Activated CD8-positive, alpha-beta memory T cell treated with anti-CD3 and anti-CD28 coated beads for 48 hours (primary cell): ENCODE results near the gene TK2.
"Not testable (repeated sequence)": the region's sequence is repeated elsewhere in the genome, so short reads cannot be mapped to it uniquely, and the experiment has no call there.

Source experiments
- DNase-seq, 3 experiments: peaks; one replicate each; pipeline ENCODE4 v3.0.0-alpha.2; 2020; ENCODE audit warnings: low read depth in 2 of 3, low spot score in 2 of 3

Gene TK2

DNA sequence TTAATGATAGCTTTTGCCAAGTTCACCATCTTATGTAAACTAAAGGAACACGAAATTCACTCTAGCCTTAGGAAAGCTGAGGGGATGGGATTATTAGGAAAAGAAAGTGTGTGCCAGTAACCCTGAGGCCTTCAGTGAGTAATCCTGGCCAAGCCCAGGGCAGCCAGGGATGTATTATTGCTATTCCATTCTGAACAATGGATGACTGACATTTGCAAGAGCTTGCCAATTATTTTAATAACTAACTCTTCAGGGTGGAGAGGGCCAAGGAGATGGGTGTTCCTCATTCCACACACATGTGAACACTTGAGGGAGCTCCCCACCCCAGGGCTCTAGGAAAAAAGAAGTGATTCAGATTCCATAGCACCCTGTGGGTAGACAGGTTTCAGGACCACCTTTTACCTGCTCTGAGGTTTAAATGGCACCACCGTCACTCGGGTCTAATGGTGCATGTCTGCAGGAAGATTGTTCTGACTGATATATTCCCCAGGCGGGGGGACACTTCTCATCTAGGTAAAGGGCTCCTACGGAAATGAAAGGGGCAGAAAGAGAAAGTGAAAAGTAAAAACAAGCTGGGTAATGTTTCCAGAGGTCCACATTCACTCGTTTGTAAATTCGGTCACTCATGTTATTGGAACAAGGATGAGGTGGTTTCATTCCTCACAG lies 41.5 kb downstream of the TK2 start:
- DNase-seq: no peak

DNA sequence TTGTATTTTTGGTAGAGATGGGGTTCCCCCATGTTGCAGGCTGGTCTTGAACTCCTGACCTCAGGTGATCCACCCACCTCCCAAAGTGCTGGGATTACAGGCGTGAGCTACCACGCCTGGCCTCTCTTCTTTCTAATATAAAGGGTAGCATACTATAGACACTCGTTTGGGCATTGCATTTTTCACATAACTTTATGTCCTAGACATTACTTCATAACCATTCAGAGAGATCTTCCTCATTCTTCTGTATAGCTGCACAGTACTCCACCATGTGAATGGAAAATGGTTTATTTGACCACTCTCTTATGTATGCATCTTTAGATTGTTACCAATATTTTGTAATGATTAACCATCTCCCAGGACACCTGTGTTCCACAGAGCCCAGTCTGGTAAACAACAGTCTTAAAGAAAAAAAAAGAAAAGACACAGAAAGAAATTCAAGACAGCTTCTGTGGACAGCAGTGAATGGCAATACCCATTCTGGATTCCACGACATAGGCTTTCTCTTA lies 42.1 kb downstream of the TK2 start:
- DNase-seq: no peak

DNA sequence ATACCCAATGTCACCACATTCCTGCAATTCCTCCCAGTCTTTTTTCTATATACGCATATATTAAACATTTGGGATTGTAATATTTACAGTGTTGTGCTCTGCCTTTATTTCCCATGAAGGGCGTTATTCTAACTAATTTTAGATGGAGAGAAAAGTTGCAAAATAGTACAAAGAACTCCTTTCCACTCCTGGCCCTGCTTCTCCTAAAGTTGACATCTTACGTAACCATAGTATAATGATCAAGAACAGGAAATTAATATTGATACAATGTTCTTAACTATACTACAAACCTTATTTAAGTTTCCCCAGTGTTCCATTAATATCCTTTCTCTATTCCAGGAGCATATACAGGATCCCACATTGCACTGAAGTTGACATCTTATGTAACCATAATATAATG lies 46.3 kb downstream of the TK2 start:
- DNase-seq: no peak

DNA sequence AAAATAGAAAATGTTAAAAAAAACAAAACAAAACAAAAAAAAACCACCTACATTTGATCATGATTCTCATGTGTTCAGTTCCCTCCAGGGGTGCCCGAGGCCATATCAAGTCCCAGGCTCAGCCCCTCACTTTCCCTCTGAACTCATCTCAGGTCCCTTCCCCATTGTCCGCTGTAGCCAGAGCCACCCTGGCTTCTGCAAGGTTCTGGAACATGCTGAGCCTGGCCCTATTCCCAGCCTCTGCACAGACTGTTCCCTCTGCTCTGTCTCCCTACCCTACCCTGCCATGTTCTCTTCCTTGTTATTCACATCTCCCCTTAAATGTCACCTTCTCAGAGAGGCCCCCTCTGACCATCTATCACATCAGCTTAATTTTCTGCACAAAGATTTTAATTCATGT lies 46.9 kb downstream of the TK2 start:
- DNase-seq: no peak

DNA sequence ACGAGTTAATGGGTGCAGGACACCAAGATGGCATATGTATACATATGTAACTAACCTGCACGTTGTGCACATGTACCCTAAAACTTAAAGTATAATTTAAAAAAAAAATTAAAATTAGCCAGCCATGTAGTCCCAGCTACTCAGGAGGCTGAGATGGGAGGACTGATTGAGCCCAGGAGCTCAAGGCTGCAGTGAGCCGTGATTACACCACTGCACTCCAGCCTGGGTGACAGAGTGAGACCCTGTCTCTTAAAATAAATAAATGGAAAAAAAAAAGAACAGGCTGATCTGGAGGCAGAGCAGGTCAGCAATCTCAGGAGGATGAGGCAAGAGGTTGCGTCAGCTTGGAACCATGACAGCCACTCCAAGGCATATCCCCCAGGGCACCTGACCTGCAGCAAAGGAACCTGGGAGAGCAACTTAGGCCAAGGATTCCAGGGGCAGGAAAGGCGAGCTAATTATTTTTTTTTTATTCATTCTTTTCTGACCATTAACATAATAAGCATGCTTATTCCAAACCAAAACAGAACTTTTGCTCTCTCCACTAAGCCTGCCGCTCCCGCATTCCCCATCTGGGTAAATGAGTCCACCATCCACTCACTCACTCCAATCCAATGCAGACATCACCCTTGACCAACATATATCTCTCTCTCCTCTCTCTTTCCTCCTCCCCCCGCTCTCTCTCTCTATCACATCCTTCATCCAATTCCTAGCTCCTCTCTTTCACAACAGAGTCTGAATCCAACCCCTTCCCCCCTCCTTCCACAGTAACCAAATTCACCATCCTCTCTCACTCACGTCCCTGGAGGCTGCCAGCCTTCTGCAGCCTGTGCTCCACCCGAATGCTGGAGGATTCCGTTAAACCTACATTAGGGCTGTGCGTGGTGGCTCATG lies 47.7 kb downstream of the TK2 start:
- DNase-seq: no peak

DNA sequence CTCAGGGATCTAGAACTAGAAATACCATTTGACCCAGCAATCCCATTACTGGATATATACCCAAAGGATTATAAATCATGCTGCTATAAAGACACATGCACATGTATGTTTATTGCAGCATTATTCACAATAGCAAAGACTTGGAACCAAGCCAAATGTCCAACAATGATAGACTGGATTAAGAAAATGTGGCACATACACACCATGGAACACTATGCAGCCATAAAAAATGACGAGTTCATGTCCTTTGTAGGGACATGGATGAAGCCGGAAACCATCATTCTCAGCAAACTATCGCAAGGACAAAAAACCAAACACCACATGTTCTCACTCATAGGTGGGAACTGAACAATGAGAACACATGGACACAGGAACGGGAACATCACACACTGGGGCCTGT lies 48.4 kb downstream of the TK2 start:
- not testable (repeated sequence) for DNase-seq

DNA sequence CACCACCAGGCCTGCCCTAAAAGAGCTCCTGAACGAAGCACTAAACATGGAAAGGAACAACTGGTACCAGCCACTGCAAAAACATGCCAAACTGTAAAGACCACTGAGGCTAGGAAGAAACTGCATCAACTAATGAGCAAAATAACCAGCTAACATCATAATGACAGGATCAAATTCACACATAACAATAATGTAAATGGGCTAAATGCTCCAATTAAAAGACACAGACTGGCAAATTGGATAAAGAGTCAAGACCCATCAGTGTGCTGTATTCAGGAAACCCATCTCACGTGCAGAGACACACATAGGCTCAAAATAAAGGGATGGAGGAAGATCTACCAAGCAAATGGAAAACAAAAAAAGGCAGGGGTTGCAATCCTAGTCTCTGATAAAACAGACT lies 52.0 kb downstream of the TK2 start:
- not testable (repeated sequence) for DNase-seq

DNA sequence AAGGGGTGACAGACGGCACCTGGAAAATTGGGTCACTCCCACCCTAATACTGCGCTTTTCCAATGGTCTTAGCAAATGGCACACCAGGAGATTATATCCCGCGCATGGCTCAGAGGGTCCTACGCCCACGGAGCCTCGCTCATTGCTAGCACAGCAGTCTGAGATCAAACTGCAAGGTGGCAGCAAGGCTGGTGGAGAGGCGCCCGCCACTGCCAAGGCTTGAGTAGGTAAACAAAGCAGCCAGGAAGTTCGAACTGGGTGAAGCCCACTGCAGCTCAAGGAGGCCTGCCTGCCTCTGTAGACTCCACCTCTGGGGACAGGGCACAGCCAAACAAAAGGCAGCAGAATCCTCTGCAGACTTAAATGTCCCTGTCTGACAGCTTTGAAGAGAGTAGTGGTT lies 53.7 kb downstream of the TK2 start:
- DNase-seq: not testable (repeated sequence)

DNA sequence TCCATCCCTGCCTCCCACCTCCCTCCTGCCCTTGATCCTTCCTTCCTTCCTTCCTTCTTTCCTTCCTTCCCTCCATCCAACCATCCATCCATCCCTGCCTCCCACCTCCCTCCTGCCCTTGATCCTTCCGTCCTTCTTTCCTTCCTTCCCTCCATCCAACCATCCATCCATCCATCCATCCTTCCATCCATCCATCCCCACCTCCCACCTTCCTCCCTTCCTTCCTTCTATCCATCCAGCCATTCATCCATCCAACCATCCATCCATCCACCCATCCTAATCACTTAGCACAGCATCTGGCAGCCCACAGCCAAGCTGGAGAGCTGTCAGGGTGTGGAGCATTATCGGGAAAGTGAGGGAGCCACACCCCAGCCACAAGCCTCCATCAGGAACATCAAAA lies 54.5 kb downstream of the TK2 start:
- DNase-seq: no peak

DNA sequence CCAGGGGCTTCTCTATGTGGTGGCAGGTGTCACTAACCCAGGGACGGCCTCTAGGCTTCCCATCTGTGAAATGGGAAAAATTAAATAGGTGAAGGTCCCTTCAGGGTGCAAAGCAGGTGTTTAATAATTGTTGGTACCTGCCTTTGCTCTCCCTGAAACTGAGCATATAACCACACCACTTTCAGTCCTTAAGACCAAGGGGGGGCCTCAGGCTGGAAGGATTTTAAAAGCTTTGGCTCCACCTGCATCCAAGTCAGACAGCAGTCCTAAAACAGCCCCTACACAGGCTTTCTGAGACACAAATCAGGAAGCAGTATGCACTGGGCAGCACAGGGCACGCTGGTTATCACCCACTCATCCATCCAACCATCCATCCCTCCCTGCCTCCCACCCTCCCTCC lies 55.0 kb downstream of the TK2 start:
- no peak for DNase-seq

DNA sequence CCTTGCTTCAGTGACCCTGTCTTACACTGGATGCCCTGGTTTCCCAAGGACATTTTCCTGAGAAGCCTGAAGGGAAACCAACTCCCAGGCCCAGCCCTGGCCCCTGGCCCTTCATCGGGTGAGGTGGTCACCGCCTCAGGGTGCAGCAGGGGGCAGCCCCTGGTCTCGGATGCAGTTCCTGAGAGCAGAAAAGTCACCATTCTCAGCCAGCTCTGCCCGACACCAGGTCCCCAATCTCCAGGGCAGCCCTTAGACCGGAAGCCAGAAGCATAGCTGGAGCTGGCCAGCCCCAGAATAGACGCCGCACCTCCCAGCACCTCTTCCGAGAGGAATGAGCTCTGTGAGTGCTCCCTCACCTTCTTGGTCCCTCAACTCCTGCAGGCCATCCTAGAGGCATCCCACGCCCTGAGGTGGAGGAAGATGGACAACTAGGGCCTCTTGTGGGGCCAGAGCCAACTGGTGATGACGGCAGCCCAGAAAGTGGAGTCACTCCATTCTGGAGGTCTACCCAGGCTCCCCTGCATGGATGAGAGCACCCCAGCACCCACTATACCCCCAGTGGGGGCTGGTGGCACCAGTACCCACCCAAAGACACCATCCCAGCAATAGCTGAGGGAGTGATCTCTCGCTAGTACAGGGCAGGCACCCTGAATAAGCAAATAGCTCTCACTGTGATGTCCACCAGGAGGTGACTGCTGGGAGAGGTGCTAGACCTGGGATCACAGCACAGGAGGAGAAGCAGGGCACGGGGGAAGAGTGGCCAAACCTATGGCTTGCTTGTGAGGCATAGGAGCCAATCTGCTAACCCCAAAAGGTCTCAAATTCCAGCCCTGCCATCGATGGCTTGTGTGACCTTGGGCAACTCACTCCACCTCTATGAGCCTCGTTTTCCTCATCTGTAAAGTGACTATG lies 56.2 kb downstream of the TK2 start:
- no peak for DNase-seq

DNA sequence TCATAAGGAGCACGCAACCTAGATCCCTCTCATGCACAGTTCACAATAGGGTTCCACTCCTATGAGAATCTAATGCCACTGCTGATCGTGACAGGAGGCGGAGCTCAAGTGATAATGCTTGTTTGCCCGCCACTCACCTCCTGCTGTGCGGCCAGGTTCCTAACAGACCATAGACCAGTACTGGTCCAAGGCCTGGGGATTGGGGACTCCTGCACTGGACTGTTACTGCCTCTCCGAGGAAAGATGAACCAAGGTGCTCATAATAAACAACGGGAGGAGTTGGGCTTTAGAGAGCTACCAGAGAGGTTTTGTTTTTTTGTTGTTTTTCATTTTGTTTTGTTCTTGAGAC lies 58.2 kb downstream of the TK2 start:
- DNase-seq: no peak

DNA sequence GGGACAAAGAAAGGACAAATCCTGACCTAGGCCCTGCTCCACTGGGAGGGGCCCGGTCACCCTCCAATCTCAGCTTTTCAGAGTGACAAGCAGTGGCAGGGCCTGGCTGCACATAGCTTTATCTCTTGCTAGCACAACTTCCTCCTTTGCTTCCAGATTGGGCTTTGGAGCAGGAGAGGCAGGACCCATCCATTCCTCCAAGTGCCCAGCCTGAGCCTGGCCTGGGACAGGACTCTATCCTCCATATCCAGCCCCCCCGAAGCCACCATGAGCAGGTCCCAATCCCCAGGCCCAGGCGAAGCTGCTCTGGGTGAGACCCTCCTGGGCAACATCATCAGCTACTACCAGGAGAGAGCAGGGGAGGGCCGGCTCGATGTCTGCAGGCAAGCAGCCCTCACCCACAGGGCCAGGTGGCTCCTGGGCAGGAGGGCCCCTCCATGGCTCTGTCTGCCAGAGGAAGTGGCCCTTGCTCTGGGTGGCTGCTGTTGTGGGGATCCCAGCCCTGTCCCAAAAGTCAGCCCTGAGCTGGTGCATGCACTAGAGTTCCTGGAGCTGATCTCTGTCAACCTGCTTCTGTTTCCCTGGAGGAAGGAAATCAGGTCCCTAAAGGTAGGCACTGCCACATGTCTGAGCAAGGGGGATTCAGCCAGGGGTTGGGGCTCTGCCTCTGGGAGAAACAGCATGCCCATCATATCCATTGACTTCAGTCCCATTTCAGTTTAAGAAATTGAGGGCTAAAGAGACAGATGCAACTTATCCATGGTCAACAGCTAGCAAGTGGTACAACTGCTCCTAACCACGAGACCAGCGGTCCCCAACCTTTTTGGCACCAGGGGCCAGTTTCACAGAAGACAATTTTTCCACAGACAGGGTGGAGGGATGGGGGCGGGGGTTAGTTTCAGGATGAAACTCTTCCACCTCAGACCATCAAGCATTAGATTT lies 58.9 kb downstream of the TK2 start:
- no peak for DNase-seq

DNA sequence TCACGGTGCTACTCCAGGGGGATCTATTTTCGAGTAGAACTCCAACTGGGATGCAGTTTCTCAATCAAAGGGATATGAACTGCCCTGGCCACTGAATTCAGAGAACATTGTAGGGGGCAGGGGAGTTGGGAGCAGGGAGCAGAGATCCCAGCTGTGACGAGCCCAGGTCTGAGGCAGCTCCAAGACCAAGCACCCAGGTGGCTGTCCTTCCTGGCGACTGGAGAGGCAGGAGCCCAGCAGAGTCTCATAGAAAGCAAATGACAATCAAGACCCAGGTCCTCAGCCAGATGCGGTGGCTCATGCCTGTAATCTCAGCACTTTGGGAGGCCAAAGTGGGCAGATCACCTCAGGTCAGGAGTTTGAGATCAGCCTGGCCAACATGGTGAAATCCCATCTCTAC lies 60.1 kb downstream of the TK2 start:
- DNase-seq: no peak

DNA sequence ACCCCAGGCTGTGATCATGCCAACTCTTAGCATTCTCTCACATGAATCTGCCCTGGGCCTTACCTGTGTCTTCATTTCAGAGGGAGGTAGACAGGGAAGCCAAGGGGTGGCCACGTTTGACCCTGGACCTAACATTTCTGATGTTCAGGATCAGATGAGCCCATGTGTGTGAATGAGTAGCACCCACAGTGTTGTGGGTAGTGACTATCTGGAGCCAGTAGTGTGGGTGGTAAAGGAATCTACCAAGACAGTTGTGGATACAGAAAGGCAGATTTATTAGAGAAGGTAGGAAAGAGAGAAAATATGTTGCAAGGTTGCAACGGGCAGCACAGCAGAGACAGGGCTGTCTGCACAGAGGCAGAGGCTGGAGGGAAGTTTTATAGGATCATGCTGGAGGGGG lies 60.5 kb downstream of the TK2 start:
- DNase-seq: no peak

DNA sequence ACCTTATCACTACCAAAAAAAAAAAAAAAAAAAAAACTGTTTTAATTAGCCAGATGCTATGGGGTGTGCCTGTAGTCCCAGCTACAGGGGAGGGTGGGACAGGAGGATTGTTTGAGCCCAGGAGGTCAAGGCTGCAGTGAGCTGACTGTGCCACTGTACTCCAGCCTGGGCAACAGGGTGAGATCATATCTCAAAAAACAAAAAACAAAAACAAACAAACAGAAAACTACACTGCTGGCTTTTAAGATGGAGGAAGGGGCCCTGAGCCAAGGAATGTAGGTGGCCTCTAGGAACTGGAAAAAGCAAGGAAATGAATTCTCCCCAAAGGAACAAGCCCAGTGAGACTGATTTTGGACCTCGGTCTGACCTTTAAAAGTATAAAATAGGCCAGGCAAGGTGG lies 61.4 kb downstream of the TK2 start:
- DNase-seq: no peak

DNA sequence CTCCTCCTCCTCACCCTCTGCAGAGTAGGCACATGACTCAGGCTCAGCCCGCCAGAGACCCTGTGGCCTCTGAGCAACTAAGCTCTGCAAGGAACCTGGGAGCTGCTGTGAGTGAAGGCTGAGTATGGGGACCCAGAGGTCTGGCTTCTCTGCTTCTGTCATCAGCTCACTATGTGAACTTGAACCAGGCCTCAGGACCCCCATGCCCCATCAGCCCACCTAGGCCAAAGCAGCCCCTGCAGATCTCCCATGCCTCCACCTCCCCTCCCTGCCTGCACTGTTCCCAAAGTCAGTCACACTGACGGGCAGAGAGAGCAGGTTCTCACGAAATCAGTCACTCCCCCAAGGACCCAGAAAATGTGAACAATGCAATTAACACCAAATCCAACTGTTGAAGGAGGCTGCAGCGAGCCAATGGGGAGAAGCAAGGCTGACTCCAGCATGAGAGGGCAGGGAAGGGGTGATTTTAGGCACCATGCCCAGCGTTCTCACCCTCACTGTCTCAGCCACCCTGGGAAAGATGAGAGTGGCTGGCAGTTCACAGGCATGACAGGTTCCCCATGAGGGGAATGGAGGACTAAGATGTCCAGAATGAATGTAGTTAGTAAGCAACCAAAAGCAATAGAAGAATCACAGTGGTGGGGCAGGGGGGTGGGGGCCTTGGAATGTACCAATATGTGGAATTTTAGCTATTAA lies 62.2 kb downstream of the TK2 start:
- no peak for DNase-seq

DNA sequence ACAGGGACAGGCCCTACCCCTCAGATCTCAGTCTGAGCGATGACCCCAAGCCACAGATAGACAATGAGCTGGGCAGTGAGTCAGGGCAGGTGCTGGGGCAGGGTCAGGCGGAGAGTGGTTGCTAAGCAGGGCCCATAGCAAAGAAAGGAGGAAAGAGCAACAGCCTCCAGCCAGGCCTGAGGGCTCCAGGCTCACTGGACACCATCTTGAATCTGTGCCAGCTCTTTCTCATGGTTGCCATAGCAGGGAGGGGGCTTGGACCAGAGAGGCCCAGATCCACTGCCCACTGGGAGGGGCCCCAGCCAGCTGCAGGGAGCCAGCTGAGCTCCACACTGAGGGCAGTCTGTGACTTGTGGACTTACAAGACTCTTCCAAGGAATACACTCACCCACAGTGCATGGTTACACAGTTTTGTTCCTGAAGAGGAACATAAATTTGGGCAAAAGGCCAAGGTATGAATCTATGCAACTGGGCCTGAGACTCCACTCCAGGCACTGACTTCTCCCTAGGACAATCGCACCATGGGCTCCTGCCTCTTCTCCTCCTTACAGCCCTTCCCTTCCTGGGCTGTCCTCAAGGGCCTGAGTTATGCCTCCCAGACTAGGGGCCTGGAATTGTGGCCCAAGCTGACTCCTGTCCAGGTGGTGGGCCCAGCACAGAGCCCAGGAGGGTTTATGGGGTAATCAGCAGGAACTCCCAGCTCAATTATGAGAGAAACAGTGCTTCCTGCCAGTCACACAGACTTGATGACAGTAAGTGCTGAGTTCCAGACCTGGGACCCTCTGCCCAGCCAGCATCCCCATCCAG lies 62.9 kb downstream of the TK2 start:
- no peak for DNase-seq

DNA sequence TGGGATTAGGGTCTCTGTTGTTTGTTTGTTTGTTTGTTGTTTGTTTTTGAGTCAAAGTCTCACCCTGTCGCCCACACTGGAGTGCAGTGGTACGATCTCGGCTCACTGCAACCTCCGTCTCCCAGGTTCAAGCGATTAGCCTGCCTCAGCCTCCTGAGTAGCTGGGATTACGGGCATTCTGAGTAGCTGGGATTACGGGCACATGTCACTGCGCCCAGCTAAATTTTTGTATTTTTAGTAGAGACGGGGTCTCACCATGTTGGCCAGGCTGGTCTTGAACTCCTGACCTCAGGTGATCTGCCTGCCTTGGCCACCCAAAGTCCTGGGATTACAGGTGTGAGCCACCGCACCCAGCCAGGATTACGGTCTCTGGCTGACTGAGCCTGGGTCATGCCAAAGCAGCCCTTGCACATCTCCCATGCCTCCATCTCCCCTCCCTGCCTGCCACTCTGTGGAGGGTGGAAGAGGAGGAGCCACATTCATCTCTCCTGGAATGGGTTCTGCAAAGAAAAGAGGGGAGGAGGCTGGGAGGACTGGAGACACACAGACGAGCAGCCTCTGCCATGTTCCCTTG lies 63.6 kb downstream of the TK2 start:
- no peak for DNase-seq
